GM12878 (cell line): Measurements from ENCODE around the gene SGMS1.

Experiments
- EP300 ChIP-seq, 2 experiments: fragments of 150-350 bp in 1 of 2; IDR thresholded peaks; 2 replicates each; pipeline ENCODE4 v1.6.1; 2011 to 2012; ENCODE audit warnings: low read depth in 2 of 2, low read length in 2 of 2, borderline replicate concordance in 1 of 2, improper control_type of control experiment in 1 of 2, inconsistent platforms in 1 of 2; ENCODE audit not compliant: control insufficient read depth in 1 of 2
- EZH2 ChIP-seq: IDR thresholded peaks from 2 replicates; pipeline ENCODE4 v1.6.1; 2012; ENCODE audit warnings: low read depth, mild to moderate bottlenecking, control low read depth, inconsistent platforms, low read length, borderline replicate concordance; ENCODE audit not compliant: control insufficient read depth
- POLR2A ChIP-seq: IDR thresholded peaks from 2 replicates; pipeline ENCODE4 v1.6.1; 2011; ENCODE audit warnings: low read depth, mild to moderate bottlenecking, low read length
- RCOR1 ChIP-seq: conservative IDR thresholded peaks from 2 replicates; pipeline ENCODE4 v1.6.1; 2012; ENCODE audit warnings: low read depth, low read length, improper control_type of control experiment
- SIN3A ChIP-seq: IDR thresholded peaks from 2 replicates; pipeline ENCODE4 v1.6.1; 2012; ENCODE audit warnings: low read depth, low read length, improper control_type of control experiment
- SPI1 ChIP-seq: IDR thresholded peaks from 2 replicates; pipeline ENCODE4 v1.6.1; 2011; ENCODE audit warnings: low read depth, mild to moderate bottlenecking, low read length, moderate library complexity, borderline replicate concordance; ENCODE audit not compliant: insufficient read depth
- SREBF2 ChIP-seq: IDR thresholded peaks from 2 replicates; pipeline ENCODE4 v1.6.1; 2012; ENCODE audit warnings: mild to moderate bottlenecking, low read length
- SUZ12 ChIP-seq: fragments of 200-600 bp; sonication (generic); IDR thresholded peaks from one replicate; pipeline ENCODE4 v1.6.1; 2018; ENCODE audit warnings: antibody characterized with exemption, mild to moderate bottlenecking; ENCODE audit not compliant: unreplicated experiment
- TAF1 ChIP-seq: IDR thresholded peaks from 2 replicates; pipeline ENCODE4 v1.6.1; 2011; ENCODE audit warnings: mild to moderate bottlenecking, low read depth, low read length, borderline replicate concordance
- YY1 ChIP-seq: IDR thresholded peaks from 2 replicates; pipeline ENCODE4 v1.6.1; 2011; ENCODE audit warnings: low read depth, mild to moderate bottlenecking, low read length
- TF ChIP-seq, protein P1 (sequence below), 3 experiments: IDR thresholded peaks in 2 of 3; conservative IDR thresholded peaks in 1 of 3; 2 replicates each; pipeline ENCODE4 v1.5.1; 2011; ENCODE audit warnings: low read depth in 3 of 3, low read length in 3 of 3, mild to moderate bottlenecking in 3 of 3, control low read depth in 2 of 3, moderate library complexity in 2 of 3, inconsistent platforms in 1 of 3, mixed read lengths in 1 of 3; ENCODE audit not compliant: control insufficient read depth in 2 of 3, insufficient read depth in 1 of 3; ENCODE audit errors: extremely low read depth in 1 of 3
- TF ChIP-seq, protein P2 (sequence below): fragments of 450-650 bp; IDR thresholded peaks from 2 replicates; pipeline ENCODE4 v1.6.1; 2017; ENCODE audit warnings: mild to moderate bottlenecking

GRCh38 chr10:50651808-50652207 lies 28.1 kb upstream of the SGMS1 start:
- no peak for TF ChIP-seq YY1
- TF ChIP-seq RCOR1: no peak
- TF ChIP-seq TAF1: no peak
- no peak for TF ChIP-seq SREBF2
- TF ChIP-seq, protein P1, sequence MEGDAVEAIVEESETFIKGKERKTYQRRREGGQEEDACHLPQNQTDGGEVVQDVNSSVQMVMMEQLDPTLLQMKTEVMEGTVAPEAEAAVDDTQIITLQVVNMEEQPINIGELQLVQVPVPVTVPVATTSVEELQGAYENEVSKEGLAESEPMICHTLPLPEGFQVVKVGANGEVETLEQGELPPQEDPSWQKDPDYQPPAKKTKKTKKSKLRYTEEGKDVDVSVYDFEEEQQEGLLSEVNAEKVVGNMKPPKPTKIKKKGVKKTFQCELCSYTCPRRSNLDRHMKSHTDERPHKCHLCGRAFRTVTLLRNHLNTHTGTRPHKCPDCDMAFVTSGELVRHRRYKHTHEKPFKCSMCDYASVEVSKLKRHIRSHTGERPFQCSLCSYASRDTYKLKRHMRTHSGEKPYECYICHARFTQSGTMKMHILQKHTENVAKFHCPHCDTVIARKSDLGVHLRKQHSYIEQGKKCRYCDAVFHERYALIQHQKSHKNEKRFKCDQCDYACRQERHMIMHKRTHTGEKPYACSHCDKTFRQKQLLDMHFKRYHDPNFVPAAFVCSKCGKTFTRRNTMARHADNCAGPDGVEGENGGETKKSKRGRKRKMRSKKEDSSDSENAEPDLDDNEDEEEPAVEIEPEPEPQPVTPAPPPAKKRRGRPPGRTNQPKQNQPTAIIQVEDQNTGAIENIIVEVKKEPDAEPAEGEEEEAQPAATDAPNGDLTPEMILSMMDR (IDR thresholded peaks at IDR 0.05 in 2 of 3, conservative IDR thresholded peaks at IDR 0.05 in 1 of 3; ENCODE audit: control insufficient read depth in 2 of 3, extremely low read depth in 1 of 3, insufficient read depth in 1 of 3, low read depth in 3 of 3, low read length in 3 of 3): no peak
- TF ChIP-seq, protein P2, sequence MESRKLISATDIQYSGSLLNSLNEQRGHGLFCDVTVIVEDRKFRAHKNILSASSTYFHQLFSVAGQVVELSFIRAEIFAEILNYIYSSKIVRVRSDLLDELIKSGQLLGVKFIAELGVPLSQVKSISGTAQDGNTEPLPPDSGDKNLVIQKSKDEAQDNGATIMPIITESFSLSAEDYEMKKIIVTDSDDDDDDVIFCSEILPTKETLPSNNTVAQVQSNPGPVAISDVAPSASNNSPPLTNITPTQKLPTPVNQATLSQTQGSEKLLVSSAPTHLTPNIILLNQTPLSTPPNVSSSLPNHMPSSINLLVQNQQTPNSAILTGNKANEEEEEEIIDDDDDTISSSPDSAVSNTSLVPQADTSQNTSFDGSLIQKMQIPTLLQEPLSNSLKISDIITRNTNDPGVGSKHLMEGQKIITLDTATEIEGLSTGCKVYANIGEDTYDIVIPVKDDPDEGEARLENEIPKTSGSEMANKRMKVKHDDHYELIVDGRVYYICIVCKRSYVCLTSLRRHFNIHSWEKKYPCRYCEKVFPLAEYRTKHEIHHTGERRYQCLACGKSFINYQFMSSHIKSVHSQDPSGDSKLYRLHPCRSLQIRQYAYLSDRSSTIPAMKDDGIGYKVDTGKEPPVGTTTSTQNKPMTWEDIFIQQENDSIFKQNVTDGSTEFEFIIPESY: no peak
- no peak for TF ChIP-seq EP300 (IDR thresholded peaks at IDR 0.05; ENCODE audit: borderline replicate concordance in 1 of 2, control insufficient read depth in 1 of 2, low read depth in 2 of 2, low read length in 2 of 2)
- TF ChIP-seq SIN3A: no peak
- no peak for TF ChIP-seq POLR2A
- no peak for TF ChIP-seq EZH2
- TF ChIP-seq SPI1: no peak
- TF ChIP-seq SUZ12: no peak
